HFF-Myc (cell line): ENCODE measurements around the gene EXO5.
A peak's percentile ranks its signal among the peaks of the same experiment; 100 is the strongest.

ENCODE experiments used
- DNase-seq: peaks from one replicate; pipeline ENCODE4 v3.0.0-alpha.2; 2011; ENCODE audit warnings: low read depth; ENCODE audit errors: extremely low read depth
- H3K4me3 ChIP-seq: replicated peaks from 2 replicates; pipeline ENCODE4 v1.5.1; 2011; ENCODE audit warnings: low read depth, mild to moderate bottlenecking, control low read depth, low read length
- TF ChIP-seq, protein P1 (sequence below): IDR thresholded peaks from 2 replicates; pipeline ENCODE4 v1.5.1; 2012; ENCODE audit warnings: mild to moderate bottlenecking, low read depth, low read length, control low read depth; ENCODE audit errors: missing control alignments

Gene EXO5, protein sequence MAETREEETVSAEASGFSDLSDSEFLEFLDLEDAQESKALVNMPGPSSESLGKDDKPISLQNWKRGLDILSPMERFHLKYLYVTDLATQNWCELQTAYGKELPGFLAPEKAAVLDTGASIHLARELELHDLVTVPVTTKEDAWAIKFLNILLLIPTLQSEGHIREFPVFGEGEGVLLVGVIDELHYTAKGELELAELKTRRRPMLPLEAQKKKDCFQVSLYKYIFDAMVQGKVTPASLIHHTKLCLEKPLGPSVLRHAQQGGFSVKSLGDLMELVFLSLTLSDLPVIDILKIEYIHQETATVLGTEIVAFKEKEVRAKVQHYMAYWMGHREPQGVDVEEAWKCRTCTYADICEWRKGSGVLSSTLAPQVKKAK

DNA sequence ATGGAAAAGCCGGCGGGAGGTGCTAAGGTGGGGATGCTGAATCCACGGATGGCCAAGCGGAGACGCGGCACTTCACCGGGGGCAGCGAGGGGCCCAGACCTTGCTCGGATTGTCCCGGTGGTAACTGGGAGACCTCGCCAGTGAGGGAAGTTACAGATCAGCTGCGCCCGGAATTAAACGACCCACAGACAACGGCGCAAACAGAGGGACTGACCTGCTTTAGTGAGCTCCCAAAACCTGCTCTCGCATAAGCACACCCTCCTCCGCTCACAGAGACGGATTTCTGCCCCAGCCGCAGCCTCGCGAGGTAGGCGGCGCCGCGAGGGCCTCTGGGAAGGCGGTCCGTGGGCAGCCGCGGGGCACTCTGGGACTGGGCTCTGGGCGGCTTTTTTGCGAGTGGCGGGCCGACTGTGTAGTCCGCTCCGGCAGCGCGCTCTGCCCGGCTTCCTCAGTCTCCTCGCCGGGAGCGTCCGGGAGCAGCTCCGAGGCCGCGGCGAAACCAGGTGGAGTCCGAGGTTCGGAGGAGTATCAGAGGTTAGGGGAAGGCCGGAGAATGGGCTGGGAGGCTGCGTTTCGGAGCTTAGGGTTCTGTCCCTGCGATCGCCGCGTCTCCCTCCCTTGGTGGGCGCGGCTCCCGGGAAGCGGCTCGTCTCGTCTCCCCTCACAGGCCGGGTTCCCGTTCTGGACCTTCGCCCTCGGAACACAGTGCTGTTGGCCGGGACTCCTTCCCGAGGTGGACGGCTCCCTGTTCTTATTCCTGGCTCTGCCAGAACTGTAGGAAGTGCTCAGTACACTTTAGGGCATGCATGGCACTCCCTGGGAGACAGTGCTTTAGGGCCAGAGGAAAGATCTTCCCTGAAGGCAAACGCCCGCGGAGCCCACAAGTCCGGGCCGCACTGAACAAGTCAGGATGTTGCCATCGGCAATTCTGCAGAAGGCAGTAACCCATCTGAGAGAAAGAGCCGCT, at the start of gene EXO5:
Gene EXO5 (plus strand): TSS at position 393 of the 967 bp plus-strand sequence. CDS start 5,778 bp downstream, outside the sequence.
- TF ChIP-seq, protein P1, sequence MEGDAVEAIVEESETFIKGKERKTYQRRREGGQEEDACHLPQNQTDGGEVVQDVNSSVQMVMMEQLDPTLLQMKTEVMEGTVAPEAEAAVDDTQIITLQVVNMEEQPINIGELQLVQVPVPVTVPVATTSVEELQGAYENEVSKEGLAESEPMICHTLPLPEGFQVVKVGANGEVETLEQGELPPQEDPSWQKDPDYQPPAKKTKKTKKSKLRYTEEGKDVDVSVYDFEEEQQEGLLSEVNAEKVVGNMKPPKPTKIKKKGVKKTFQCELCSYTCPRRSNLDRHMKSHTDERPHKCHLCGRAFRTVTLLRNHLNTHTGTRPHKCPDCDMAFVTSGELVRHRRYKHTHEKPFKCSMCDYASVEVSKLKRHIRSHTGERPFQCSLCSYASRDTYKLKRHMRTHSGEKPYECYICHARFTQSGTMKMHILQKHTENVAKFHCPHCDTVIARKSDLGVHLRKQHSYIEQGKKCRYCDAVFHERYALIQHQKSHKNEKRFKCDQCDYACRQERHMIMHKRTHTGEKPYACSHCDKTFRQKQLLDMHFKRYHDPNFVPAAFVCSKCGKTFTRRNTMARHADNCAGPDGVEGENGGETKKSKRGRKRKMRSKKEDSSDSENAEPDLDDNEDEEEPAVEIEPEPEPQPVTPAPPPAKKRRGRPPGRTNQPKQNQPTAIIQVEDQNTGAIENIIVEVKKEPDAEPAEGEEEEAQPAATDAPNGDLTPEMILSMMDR, result no peak
- no peak for DNase-seq

DNA sequence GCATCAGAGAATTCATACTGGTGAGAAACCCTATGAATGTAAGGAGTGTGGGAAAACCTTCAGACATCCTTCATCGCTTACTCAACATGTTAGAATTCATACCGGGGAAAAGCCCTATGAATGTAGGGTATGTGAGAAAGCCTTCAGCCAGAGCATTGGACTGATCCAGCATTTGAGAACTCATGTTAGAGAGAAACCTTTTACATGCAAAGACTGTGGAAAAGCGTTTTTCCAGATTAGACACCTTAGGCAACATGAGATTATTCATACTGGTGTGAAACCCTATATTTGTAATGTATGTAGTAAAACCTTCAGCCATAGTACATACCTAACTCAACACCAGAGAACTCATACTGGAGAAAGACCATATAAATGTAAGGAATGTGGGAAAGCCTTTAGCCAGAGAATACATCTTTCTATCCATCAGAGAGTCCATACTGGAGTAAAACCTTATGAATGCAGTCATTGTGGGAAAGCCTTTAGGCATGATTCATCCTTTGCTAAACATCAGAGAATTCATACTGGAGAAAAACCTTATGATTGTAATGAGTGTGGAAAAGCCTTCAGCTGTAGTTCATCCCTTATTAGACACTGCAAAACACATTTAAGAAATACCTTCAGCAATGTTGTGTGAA, 45.5 kb upstream of the EXO5 start:
- DNase-seq, result no peak
- H3K4me3 ChIP-seq, result no peak overlapping the region
- TF ChIP-seq, protein P1, result no peak

More for the DNA sequence above, at the start of gene EXO5:
- H3K4me3 ChIP-seq, result peak within 1 kb of the TSS; percentile 72

DNA sequence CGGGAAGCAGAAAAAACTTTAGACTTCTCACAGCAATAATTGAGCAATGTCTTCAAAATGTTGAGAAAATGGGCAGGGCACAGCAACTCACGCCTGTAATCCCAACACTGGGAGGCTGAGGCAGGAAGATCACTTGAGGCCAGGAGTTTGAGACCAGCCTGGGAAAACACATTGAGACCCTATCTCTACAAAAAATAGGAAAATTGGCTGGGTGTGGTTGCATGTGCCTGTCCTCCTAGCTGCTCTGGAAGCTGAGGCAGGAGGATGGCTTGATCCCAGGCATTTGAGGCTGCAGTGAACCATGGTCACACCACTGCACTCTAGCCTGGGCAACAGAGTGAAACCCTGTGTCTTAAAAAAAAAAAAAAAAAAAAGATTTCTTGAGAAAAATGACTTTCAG, 39.2 kb upstream of the EXO5 start:
- DNase-seq, result no peak

DNA sequence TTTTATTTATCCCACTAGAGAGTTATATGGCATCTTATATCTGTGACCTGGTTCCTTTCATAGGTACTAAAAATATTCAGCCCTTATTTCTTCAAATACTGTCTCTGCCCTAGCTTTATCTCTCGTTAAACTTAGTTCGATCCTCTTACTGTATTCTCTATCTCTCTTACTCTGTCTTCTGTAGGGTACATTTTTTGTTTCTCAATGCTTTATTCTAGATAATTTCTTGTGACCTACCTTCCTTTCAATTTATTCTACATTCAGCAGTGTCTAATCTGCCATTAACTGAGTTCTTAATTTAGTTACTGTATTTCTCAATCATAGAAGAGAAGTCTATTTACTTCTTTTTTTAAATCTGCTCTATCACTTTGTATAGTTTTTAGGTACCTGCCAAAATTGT, 33.3 kb upstream of the EXO5 start:
- no peak overlapping the region for H3K4me3 ChIP-seq
- no peak for DNase-seq
- TF ChIP-seq, protein P1, result no peak

More for the DNA sequence above, 39.2 kb upstream of the EXO5 start:
- no peak overlapping the region for H3K4me3 ChIP-seq
- TF ChIP-seq, protein P1, result no peak

DNA sequence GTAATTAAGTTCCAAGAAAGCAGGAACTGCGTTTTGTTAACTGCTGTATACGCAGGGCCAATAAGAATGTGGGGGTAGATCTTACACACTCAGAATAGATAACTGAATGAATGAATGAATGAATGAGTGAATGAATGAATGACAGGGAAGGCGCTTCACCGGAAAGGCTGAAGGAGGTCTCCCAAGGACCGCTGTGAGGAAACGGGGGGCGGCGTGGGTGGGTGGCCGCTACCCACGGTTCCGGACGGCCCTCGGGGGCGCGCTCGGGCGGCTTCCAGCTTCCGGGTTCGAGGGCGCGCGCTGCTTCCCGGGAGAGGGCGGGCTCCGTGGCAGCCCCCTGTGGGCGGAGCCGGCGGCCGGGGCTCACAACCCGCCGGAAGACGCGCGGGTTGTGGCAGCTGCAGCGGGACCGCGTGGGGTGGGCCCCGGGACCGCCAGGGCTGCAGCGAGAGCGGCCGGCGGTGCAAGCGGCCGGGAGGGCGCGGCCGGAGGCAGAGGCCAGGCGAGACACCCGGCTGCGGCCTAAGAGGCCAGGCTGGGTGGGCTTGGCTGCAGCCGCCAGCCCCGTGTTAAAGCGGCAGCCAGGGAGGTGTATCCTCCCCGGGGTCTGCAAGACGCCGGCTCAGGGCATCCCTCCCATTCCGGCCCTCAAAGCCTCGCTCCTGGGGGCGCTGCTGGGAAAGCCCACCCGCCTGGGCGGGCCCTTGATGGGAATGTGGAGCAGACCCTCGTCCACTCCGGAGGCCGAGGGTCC, 31.5 kb upstream of the EXO5 start, which contains the start of gene ZFP69:
Gene ZFP69 (plus strand): TSS at position 367 of the 754 bp plus-strand sequence. CDS start 2,072 bp downstream, outside the sequence.
- H3K4me3 ChIP-seq, result peak within 1 kb of the TSS; percentile 65
- no peak for DNase-seq
- TF ChIP-seq, protein P1, result no peak

DNA sequence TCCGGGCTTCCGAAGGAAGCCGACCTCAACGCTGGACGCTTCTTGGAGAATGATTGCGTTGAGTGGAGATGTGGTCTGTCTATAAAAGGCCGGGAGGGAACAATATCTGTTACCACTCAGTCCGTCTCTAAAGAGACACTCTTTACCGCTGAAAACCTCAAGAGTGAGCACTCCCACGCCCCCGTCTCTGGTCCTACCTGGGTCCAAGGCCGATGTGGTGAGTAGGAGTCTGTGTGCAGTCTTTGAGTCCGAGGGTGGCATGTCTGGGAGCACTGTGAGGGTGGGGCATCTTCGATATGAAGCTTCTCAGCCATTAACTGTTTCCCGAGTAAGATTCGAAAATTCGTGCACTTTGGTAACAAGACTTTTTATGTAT, 30.9 kb upstream of the EXO5 start:
- TF ChIP-seq, protein P1, result no peak
- DNase-seq, result no peak
- peak overlapping the region; percentile 65 for H3K4me3 ChIP-seq
